Activated CD8-positive, alpha-beta memory T cell treated with anti-CD3 and anti-CD28 coated beads for 36 hours (primary cell): ENCODE results near the gene CORO7. TPM values are rescaled to one million over a fixed set of nuclear protein-coding genes. Genes with fewer than 3 reads are reported as not detected.
"Not testable (repeated sequence)": the region's sequence is repeated elsewhere in the genome, so short reads cannot be mapped to it uniquely, and the experiment has no call there.

Source experiments
- CTCF ChIA-PET: fragments of 350-600 bp; sonication (Branson Sonifier 250); formaldehyde crosslinking; loops from one replicate; lab custom pipeline; 2021; ENCODE audit warnings: antibody characterized with exemption; lab: Charles Lee
- POLR2A ChIA-PET: fragments of 350-600 bp; sonication (Branson Sonifier 250); formaldehyde crosslinking; loops from one replicate; lab custom pipeline; 2021; ENCODE audit warnings: antibody characterized with exemption; lab: Charles Lee
- total RNA-seq, 2 experiments: library from RNA; stranded (reverse); gene quantifications; one replicate each; pipeline ENCODE4 v1.2.3, GENCODE V29; 2021

The CORO7 gene
- total RNA-seq, 2 experiments from 2014 or later: 80.2 to 86.3 TPM

GRCh38 chr16:4339455-4339854, 76.9 kb downstream of the CORO7 start:
- CTCF ChIA-PET: interaction anchor here (1.1 to 1.5 kb wide), 2 partner anchors 9 to 13 kb away, joined by 3 read pairs; no protein-coding TSS in a partner anchor
- POLR2A ChIA-PET: no interaction called here

DNA sequence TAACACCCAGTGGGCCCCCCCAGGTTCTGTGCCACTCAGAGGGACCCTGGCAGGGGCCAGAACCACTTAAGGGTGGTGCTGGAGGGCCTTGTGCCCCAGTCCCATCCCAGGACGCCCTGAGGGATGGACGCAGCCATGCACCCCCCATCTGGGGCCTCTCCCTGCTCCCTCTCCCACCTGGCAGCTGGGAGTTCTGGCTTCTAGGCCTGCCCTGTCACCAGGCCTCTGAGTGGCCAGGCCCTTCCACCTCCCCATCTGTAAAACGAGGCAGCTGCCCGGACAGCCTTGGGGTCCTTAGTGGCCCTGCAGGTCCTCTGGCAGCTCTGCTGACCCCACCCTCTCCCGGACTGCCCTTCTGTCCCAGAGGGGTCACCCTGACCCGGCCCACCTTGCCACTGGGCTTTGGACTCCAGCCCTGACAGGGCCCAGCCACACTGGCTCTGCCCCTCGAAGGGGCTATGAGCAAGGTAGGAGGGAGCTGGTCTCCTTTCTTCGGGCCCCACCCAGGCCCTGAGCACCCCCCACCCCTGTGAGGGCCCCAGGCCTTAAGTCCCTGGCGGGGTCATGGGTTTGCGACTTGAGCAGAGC, 77.6 kb downstream of the CORO7 start:
- ChIA-PET POLR2A (interaction anchor here (0.6 kb wide), 1 partner anchor 9 kb away, joined by 3 read pairs; no protein-coding TSS in a partner anchor), CTCF (interaction anchor here (0.5 to 1.5 kb wide), 3 partner anchors 9 to 591 kb away, joined by 3 read pairs; no protein-coding TSS in a partner anchor)

GRCh38 chr16:4338125-4338582, 78.2 kb downstream of the CORO7 start:
- POLR2A ChIA-PET: interaction anchor here (0.6 kb wide), 1 partner anchor 10 kb away, joined by 3 read pairs; no protein-coding TSS in a partner anchor

DNA sequence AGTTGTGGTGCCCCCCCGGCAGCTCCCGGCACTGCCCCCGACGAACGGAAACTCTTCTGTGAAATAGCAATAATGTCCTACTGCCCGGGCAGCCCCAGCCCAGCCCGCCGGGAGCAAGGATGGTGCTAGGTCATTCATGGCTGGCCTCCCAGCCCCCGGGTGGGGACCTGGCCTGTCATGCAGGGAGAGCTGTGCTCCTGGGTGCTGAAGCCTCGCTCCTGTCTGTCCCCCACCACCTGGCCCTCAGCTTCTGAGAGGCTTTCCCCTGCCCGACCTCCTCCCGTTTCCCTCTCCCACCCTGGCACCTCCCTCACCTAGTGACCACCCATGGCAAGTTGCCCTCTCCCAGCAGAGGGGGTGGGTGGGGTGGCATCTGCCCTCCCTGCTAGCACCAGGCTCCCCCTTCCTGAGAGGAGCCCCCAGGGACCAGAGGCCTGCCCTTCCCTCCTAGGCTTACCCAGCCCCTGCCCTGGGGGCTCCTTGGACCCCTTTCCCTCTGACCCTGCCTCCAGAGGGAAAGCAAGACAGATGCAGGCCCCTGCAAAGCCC, 78.8 kb downstream of the CORO7 start:
- ChIA-PET CTCF (interaction anchor here (1.2 kb wide), 1 partner anchor 10 kb away, joined by 3 read pairs; no protein-coding TSS in a partner anchor), POLR2A (no interaction called here)

More at GRCh38 chr16:4338125-4338582, 78.2 kb downstream of the CORO7 start:
- CTCF ChIA-PET: interaction anchor here (0.5 to 1.1 kb wide), 2 partner anchors 8 to 592 kb away, joined by 3 read pairs; no protein-coding TSS in a partner anchor

DNA sequence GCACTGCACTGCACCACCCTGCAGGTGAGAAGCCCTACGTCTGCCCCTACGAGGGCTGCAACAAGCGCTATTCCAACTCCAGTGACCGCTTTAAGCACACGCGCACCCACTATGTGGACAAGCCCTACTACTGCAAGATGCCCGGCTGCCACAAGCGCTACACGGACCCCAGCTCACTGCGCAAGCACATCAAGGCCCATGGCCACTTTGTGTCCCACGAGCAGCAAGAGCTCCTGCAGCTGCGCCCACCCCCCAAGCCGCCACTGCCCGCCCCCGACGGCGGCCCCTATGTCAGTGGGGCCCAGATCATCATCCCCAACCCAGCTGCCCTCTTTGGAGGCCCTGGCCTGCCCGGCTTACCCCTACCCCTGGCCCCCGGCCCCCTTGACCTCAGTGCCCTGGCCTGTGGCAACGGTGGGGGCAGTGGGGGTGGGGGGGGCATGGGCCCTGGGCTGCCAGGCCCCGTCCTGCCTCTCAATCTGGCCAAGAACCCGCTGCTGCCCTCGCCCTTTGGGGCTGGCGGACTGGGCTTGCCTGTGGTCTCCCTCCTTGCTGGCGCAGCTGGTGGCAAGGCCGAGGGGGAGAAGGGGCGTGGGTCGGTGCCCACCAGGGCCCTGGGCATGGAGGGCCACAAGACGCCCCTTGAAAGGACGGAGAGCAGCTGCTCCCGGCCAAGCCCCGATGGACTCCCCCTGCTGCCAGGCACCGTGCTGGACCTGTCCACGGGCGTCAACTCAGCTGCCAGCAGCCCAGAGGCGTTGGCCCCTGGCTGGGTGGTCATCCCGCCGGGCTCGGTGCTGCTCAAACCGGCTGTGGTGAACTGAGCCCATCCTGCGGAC, 79.5 kb downstream of the CORO7 start:
- ChIA-PET POLR2A (no interaction called here), CTCF (interaction anchor here (1.2 kb wide), 1 partner anchor 9 kb away, joined by 3 read pairs; no protein-coding TSS in a partner anchor)

DNA sequence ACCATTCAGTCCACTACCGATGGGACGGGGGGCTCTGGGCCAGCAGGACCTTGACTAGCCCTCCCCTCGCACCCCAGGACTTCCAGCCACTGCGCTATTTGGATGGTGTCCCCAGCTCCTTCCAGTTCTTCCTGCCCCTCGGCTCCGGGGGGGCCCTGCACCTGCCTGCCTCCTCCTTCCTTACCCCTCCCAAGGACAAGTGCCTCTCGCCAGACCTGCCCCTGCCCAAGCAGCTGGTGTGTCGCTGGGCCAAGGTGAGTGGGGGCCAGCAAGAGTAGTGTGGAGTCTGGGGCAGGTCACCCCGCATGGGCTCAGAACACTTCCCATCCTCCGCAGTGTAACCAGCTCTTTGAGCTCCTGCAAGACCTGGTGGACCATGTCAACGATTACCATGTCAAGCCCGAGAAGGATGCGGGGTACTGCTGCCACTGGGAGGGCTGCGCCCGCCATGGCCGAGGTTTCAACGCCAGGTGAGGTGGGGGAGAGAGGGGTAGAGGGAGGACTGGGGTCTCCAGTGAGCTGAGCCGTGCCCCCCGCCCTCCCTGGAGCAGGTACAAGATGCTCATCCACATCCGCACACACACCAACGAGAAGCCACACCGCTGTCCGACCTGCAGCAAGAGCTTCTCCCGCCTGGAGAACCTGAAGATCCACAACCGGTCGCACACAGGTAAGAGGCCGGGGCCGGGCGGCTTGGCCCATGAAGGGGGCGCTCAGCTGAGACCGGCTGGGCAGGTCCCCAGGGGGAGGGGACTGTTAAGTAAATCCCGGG, 81.5 kb downstream of the CORO7 start:
- POLR2A ChIA-PET: no interaction called here
- CTCF ChIA-PET: interaction anchor here (0.5 to 1.3 kb wide), 3 partner anchors 11 to 60 kb away, joined by 4 to 5 read pairs (median 5); no protein-coding TSS in a partner anchor

DNA sequence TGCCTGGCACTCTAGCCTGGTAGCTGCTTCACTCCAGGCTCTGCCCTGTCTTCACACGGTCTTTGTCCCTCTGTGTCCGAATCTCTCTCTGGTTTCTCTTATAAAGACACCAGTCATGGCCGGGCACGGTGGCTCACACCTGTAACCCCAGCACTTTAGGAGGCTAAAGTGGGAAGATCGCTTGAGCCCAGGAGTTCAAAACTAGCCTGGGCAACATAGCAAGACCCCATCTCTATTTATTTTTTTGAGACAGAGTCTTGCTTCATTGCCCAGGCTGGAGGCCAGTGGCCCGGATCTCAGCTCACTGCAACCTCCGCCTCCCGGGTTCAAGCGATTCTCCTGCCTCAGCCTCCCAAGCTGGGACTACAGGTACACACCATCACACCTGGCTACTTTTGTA, 82.7 kb downstream of the CORO7 start:
- CTCF ChIA-PET: interaction anchor here (1.3 kb wide), 1 partner anchor 9 kb away, joined by 4 read pairs; no protein-coding TSS in a partner anchor
- POLR2A ChIA-PET: not testable (repeated sequence)

- ChIA-PET CTCF (interaction anchor here (0.5 to 6.0 kb wide), 5 partner anchors 24 to 1117 kb away, joined by 3 to 25 read pairs (median 4); no protein-coding TSS in a partner anchor), POLR2A (no interaction called here)
Measured at GRCh38 chr16:4333308-4333638, 83.1 kb downstream of the CORO7 start.

GRCh38 chr16:4332623-4333307, 83.6 kb downstream of the CORO7 start:
- CTCF ChIA-PET: interaction anchor here (0.5 to 6.0 kb wide), 7 partner anchors 12 to 1117 kb away, joined by 3 to 25 read pairs (median 4); no protein-coding TSS in a partner anchor
- POLR2A ChIA-PET: interaction anchor here (0.5 to 0.7 kb wide), 2 partner anchors 19 to 60 kb away, joined by 3 read pairs; partner anchors contain the start of gene TFAP4

- ChIA-PET POLR2A (interaction anchor here (0.7 kb wide), 1 partner anchor 20 kb away, joined by 3 read pairs; no protein-coding TSS in a partner anchor), CTCF (interaction anchor here (0.8 to 6.0 kb wide), 7 partner anchors 9 to 71 kb away, joined by 3 to 25 read pairs (median 4); no protein-coding TSS in a partner anchor)
Measured at GRCh38 chr16:4332083-4332482, 84.3 kb downstream of the CORO7 start.

GRCh38 chr16:4330277-4330874, 86.0 kb downstream of the CORO7 start:
- CTCF ChIA-PET: interaction anchor here (0.6 to 6.0 kb wide), 16 partner anchors 8 to 141 kb away, joined by 3 to 25 read pairs (median 3); partner anchors contain the start of gene TFAP4
- POLR2A ChIA-PET: no interaction called here

GRCh38 chr16:4328782-4329775, 87.3 kb downstream of the CORO7 start:
- CTCF ChIA-PET: interaction anchor here (0.6 to 6.0 kb wide), 18 partner anchors 8 to 390 kb away, joined by 3 to 25 read pairs (median 3); partner anchors contain the start of gene TFAP4
- POLR2A ChIA-PET: interaction anchor here (0.6 to 0.9 kb wide), 2 partner anchors 20 to 21 kb away, joined by 3 read pairs; no protein-coding TSS in a partner anchor

- POLR2A ChIA-PET: interaction anchor here (0.6 to 0.9 kb wide), 2 partner anchors 19 to 22 kb away, joined by 3 read pairs; no protein-coding TSS in a partner anchor
- CTCF ChIA-PET: interaction anchor here (0.6 to 6.0 kb wide), 21 partner anchors 9 to 389 kb away, joined by 3 to 25 read pairs (median 3); partner anchors contain the start of genes PAM16 and TFAP4
Measured at GRCh38 chr16:4328046-4328781, 88.2 kb downstream of the CORO7 start.

DNA sequence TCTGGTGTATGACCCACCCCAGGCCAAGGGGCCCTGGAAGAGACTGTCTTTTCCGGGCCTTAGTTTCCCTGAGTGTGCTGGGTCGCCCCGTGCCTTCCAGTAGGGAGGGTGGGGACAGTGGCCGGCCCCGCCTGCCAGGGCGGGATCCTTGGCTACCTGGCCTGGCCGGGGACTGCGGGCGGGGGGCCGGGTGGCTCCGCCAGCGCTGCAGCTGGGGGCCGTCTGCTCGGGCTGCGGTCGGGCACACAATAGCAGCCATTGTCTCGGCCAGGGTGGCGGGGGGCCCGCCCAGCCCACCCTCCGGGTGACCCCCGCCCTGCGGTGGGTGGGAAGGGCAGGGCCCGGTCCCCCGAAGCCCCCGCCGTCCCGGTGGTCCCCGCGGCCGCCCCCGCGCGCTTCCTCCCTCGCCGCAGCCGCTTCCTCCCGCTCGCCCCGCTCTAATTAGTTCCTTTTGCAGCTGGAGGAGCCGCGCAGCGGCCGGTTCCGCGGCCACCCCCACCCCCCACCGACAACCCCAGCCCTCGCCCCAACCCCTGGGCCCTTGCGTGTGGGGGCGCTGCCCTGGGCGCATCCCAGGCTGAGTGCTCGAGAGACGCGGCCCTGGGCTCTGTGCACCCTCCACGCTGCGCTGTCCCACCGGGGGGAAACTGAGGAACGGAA, 88.9 kb downstream of the CORO7 start:
- CTCF ChIA-PET: interaction anchor here (0.8 to 6.0 kb wide), 18 partner anchors 10 to 76 kb away, joined by 3 to 25 read pairs (median 4); partner anchors contain the start of genes PAM16 and TFAP4
- POLR2A ChIA-PET: no interaction called here
